NAMALWA (cell line): ENCODE data around the gene C2CD4B.

Source experiments
- DNase-seq: peaks from one replicate; pipeline ENCODE4 v3.0.0-alpha.2; 2015; ENCODE audit warnings: low spot score

Gene C2CD4B

GRCh38 chr15:62149729-62150128, 15.4 kb downstream of the C2CD4B start:
- no peak for DNase-seq

GRCh38 chr15:62147551-62147950, 17.5 kb downstream of the C2CD4B start:
- DNase-seq, result no peak

GRCh38 chr15:62147149-62147548, 17.9 kb downstream of the C2CD4B start:
- no peak for DNase-seq

GRCh38 chr15:62145015-62145735, 19.9 kb downstream of the C2CD4B start:
- DNase-seq, result no peak

- no peak for DNase-seq
These were observed 22.3 kb downstream of the C2CD4B start for GRCh38 chr15:62142736-62143135.

- no peak for DNase-seq
These were observed 23.2 kb downstream of the C2CD4B start for GRCh38 chr15:62141643-62142588.

- no peak for DNase-seq
These were observed 23.9 kb downstream of the C2CD4B start for GRCh38 chr15:62141200-62141599.

- DNase-seq, result no peak
These were observed 27.0 kb downstream of the C2CD4B start for GRCh38 chr15:62138124-62138523.

- no peak for DNase-seq
These were observed 27.9 kb downstream of the C2CD4B start for GRCh38 chr15:62136911-62137865.

- no peak for DNase-seq
These were observed 29.5 kb downstream of the C2CD4B start for GRCh38 chr15:62135532-62136134.

GRCh38 chr15:62133141-62133540, 31.9 kb downstream of the C2CD4B start:
- DNase-seq, result no peak

- DNase-seq, result no peak
These were observed 36.2 kb downstream of the C2CD4B start for GRCh38 chr15:62128916-62129315.

GRCh38 chr15:62126364-62126763, 38.7 kb downstream of the C2CD4B start:
- DNase-seq, result no peak

GRCh38 chr15:62125773-62126172, 39.3 kb downstream of the C2CD4B start:
- peak; percentile 13 for DNase-seq

- peak; percentile 8 for DNase-seq
These were observed 40.1 kb downstream of the C2CD4B start for GRCh38 chr15:62124973-62125303.

GRCh38 chr15:62124176-62124972, 40.7 kb downstream of the C2CD4B start:
- DNase-seq, result no peak

- DNase-seq, result no peak
These were observed 42.8 kb downstream of the C2CD4B start for GRCh38 chr15:62122249-62122648.

- no peak for DNase-seq
These were observed 43.6 kb downstream of the C2CD4B start for GRCh38 chr15:62121273-62122015.

GRCh38 chr15:62120776-62121175, 44.3 kb downstream of the C2CD4B start:
- DNase-seq, result no peak

GRCh38 chr15:62119874-62120273, 45.2 kb downstream of the C2CD4B start:
- DNase-seq, result no peak
